Gastrocnemius medialis (tissue), 4 donors: Measurements from ENCODE around the gene AIFM3.

Experiments used
- CTCF ChIP-seq, 5 experiments: fragments of 450-650 bp in 3 of 5; fragments of 200-600 bp in 2 of 5; sonication (generic) in 2 of 5; IDR thresholded peaks in 4 of 5; conservative IDR thresholded peaks in 1 of 5; 1 replicate in 4 of 5; 2 replicates in 1 of 5; pipeline ENCODE4 v1.5.1; 2016 to 2019; ENCODE audit warnings: antibody characterized with exemption in 5 of 5, mild to moderate bottlenecking in 3 of 5, moderate library complexity in 3 of 5
- POLR2A ChIP-seq, 2 donors: fragments of 450-650 bp; IDR thresholded peaks; one replicate each; pipeline ENCODE4 v1.6.1; 2017; ENCODE audit warnings: antibody characterized with exemption in 2 of 2, mild to moderate bottlenecking in 2 of 2, moderate library complexity in 2 of 2

DNA sequence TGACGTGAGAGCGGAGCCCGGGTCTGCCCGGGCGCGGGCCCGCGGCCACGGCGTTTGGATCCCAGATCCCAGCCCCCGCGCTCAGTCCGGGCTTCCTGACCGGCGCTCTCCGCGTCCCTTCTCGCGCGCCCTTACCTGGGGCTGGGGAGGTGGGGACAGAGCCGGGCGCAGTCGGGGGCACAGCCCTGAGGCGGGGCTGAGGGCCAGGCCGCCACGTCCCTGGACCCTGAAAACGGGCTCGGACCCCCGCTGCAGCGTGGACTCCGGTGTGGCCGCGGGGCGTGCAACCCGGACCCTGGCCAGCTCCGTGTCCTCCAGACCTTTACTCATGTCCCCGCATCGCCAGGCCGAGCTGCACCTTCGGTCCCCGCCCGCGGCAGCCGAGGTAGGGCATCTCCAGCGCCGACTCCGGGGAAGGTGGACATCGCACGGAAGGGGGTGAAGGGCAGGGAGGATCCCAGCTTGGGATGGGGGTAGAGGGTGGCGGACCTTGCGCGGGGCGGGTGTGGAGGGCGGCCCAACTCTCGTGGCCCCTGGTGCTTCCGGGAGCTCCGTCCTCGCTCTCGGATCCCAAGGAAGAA, 9.9 kb upstream of the AIFM3 start:
- TF ChIP-seq CTCF (IDR thresholded peaks at IDR 0.05 in 4 of 5, conservative IDR thresholded peaks at IDR 0.05 in 1 of 5) (no peak), POLR2A (IDR thresholded peaks at IDR 0.05) (no peak)
